Measurements from ENCODE around the gene GRXCR1.

GRCh38 chr4:43041632-43042031 lies 149.1 kb downstream of the GRXCR1 start:
- TF ChIP-seq CTCF (conservative IDR thresholded peaks at IDR 0.05) (no peak), EZH2 (IDR thresholded peaks at IDR 0.05; ENCODE audit: low read depth) (no peak)
